CD14-positive monocyte (primary cell): ENCODE data around the gene RPS6KB2. TPM values are rescaled to one million over a fixed set of nuclear protein-coding genes. Genes with fewer than 3 reads are reported as not detected.

Experiments used
- DNase-seq, 3 donors: peaks; one replicate each; pipeline ENCODE4 v3.0.0-alpha.2; 2011 to 2022
- H2AFZ ChIP-seq: 2 replicates; pipeline ENCODE4 v1.6.0; 2012; ENCODE audit warnings: mild to moderate bottlenecking, low read depth, low read length, inconsistent platforms; ENCODE audit not compliant: insufficient read depth, poor library complexity, severe bottlenecking
- H3K27ac ChIP-seq, 2 donors: 1 replicate in 1 of 2; 2 replicates in 1 of 2; pipeline ENCODE4 v1.5.1; 2012 to 2013; ENCODE audit warnings: low read length in 2 of 2, control low read depth in 1 of 2, inconsistent platforms in 1 of 2, low read depth in 1 of 2, mild to moderate bottlenecking in 1 of 2
- H3K27me3 ChIP-seq, 2 donors: one replicate each; pipeline versions ENCODE4 v1.6.0 to v1.6.1; 2011 to 2013; ENCODE audit warnings: low read length in 2 of 2; ENCODE audit not compliant: control insufficient read depth in 2 of 2, insufficient read depth in 2 of 2
- H3K36me3 ChIP-seq, 2 donors: replicated peaks in 1 of 2; 1 replicate in 1 of 2; 2 replicates in 1 of 2; pipeline versions ENCODE4 v1.5.1 to v1.6.1; 2012 to 2013; ENCODE audit warnings: low read length in 2 of 2, control low read depth in 1 of 2, inconsistent platforms in 1 of 2, mild to moderate bottlenecking in 1 of 2; ENCODE audit not compliant: insufficient read depth in 2 of 2, control insufficient read depth in 1 of 2
- H3K4me1 ChIP-seq, 2 donors: 1 replicate in 1 of 2; 2 replicates in 1 of 2; pipeline versions ENCODE4 v1.5.1 to v1.6.1; 2012 to 2013; ENCODE audit warnings: low read length in 2 of 2, control low read depth in 1 of 2, inconsistent platforms in 1 of 2, mild to moderate bottlenecking in 1 of 2, moderate library complexity in 1 of 2; ENCODE audit not compliant: insufficient read depth in 2 of 2, control insufficient read depth in 1 of 2
- H3K4me2 ChIP-seq: replicated peaks from 2 replicates; pipeline ENCODE3; 2012; ENCODE audit warnings: low read length, moderate library complexity, mild to moderate bottlenecking; ENCODE audit not compliant: poor library complexity, severe bottlenecking; ENCODE audit errors: extremely low read depth
- H3K4me3 ChIP-seq, 3 experiments: fragments of 200-600 bp in 1 of 3; sonication (generic) in 1 of 3; replicated peaks in 1 of 3; 1 replicate in 2 of 3; 2 replicates in 1 of 3; pipeline ENCODE4 v1.5.1; 2011 to 2013; ENCODE audit warnings: low read length in 3 of 3, mild to moderate bottlenecking in 3 of 3, control low read depth in 2 of 3, low read depth in 2 of 3, inconsistent platforms in 1 of 3, moderate library complexity in 1 of 3
- H3K79me2 ChIP-seq: 2 replicates; pipeline ENCODE4 v1.6.0; 2012; ENCODE audit warnings: mild to moderate bottlenecking, control low read depth, inconsistent platforms, low read length, moderate library complexity; ENCODE audit not compliant: insufficient read depth
- H3K9ac ChIP-seq: 2 replicates; pipeline ENCODE4 v1.6.0; 2017; ENCODE audit warnings: low read length, mild to moderate bottlenecking; ENCODE audit not compliant: insufficient read depth, poor library complexity, severe bottlenecking
- H3K9me3 ChIP-seq, 2 donors: replicated peaks in 1 of 2; 1 replicate in 1 of 2; 2 replicates in 1 of 2; pipeline versions ENCODE4 v1.5.1 to v1.6.1; 2012 to 2013; ENCODE audit warnings: low read length in 2 of 2, control low read depth in 1 of 2; ENCODE audit not compliant: control insufficient read depth in 1 of 2, insufficient read depth in 1 of 2
- H4K20me1 ChIP-seq: 2 replicates; pipeline ENCODE4 v1.6.0; 2012; ENCODE audit warnings: mild to moderate bottlenecking, low read length, control low read depth, moderate library complexity; ENCODE audit not compliant: insufficient read depth
- H3K27ac Mint-ChIP-seq, 7 donors: one replicate each; pipeline ENCODE4 v1.8.0; 2020; ENCODE audit warnings: mild to moderate bottlenecking in 7 of 7, mixed read lengths in 7 of 7, moderate library complexity in 6 of 7, inconsistent platforms in 2 of 7
- H3K27me3 Mint-ChIP-seq, 3 donors: one replicate each; pipeline ENCODE4 v1.8.0; 2021 to 2022; ENCODE audit warnings: low read depth in 3 of 3, mild to moderate bottlenecking in 3 of 3, mixed read lengths in 3 of 3, moderate library complexity in 3 of 3, inconsistent platforms in 1 of 3
- H3K36me3 Mint-ChIP-seq, 2 donors: one replicate each; pipeline ENCODE4 v1.8.0; 2020; ENCODE audit warnings: mixed read lengths in 2 of 2, inconsistent platforms in 1 of 2, mild to moderate bottlenecking in 1 of 2
- H3K4me1 Mint-ChIP-seq: one replicate; pipeline ENCODE4 v1.8.0; 2020; ENCODE audit warnings: mild to moderate bottlenecking, mixed read lengths
- H3K4me3 Mint-ChIP-seq, 2 donors: one replicate each; pipeline ENCODE4 v1.8.0; 2020; ENCODE audit warnings: mild to moderate bottlenecking in 2 of 2, mixed read lengths in 2 of 2, moderate library complexity in 1 of 2
- H3K9me3 Mint-ChIP-seq, 7 donors: one replicate each; pipeline ENCODE4 v1.8.0; 2020 to 2022; ENCODE audit warnings: mixed read lengths in 7 of 7, mild to moderate bottlenecking in 6 of 7, moderate library complexity in 6 of 7, inconsistent platforms in 2 of 7
- CTCF ChIP-seq: fragments of 200-600 bp; IDR thresholded peaks from one replicate; pipeline ENCODE4 v1.8.0; 2022; ENCODE audit warnings: antibody characterized with exemption, mild to moderate bottlenecking
- WGBS: methylation state at CpG from one replicate; pipeline ENCODE4 v1.1.5; 2013; ENCODE audit warnings: missing lambda C conversion rate; ENCODE audit not compliant: insufficient coverage; 5-methylcytosine and 5-hydroxymethylcytosine counted together
- intact Hi-C, 2 donors: fragments of 100-400 bp; cut with micrococcal nuclease; formaldehyde crosslinking; loops; one replicate each; pipeline versions ENCODE4 v1.15.0 to v1.15.1; 2023
- polyA plus RNA-seq, 3 donors: library from polyadenylated mRNA; depleted of rRNA in 1 of 3; unstranded in 2 of 3; stranded (reverse) in 1 of 3; fragments of 300-500 nt in 2 of 3; fragments of >200 nt in 1 of 3; fragmentation: Illumina TruSeq in 2 of 3; gene quantifications; 1 replicate in 2 of 3; 2 replicates in 1 of 3; pipeline ENCODE4 v1.2.3, GENCODE V29; 2012 to 2021

Gene RPS6KB2
- polyA plus RNA-seq, 3 donors: 51.6 to 101 (median 53.8) TPM

- peaks cover 57% of the 10 kb centered on the region for H4K20me1 ChIP-seq
- Mint-ChIP-seq H3K9me3 (no peaks in the 10 kb centered on the region), H3K4me1 (peaks cover 80% of the 10 kb centered on the region), H3K27me3 (peaks cover 0 to 3% (median 2%) of the 10 kb centered on the region in 3 donors), H3K4me3 (no peak overlapping the region), H3K27ac (peak overlapping the region in 5 of 7 donors; percentile 36 to 93 (median 56)), H3K36me3 (peaks cover 19 to 36% of the 10 kb centered on the region in 2 donors)
- peak overlapping the region; percentile 32 for H3K9ac ChIP-seq
- peaks cover 49% of the 10 kb centered on the region for H3K79me2 ChIP-seq
- no peaks in the 10 kb centered on the region for H3K9me3 ChIP-seq
- H2AFZ ChIP-seq: no peak overlapping the region
- intact Hi-C loops: no loop called here
- TF ChIP-seq CTCF: no peak
- no peaks in the 10 kb centered on the region for H3K27me3 ChIP-seq
- peak overlapping the region; percentile 84 for H3K4me2 ChIP-seq
- peaks cover 9 to 18% of the 10 kb centered on the region in 2 donors for H3K36me3 ChIP-seq
- H3K27ac ChIP-seq: peak overlapping the region; percentile 17 to 20
- peaks cover 76 to 88% of the 10 kb centered on the region in 2 donors for H3K4me1 ChIP-seq
- no peak for DNase-seq
- 96% methylated on average over 9 of the region's 9 CpGs for WGBS
- H3K4me3 ChIP-seq: no peak overlapping the region
Measured at GRCh38 chr11:67405688-67406339, 22.5 kb upstream of the RPS6KB2 start.

- Mint-ChIP-seq H3K27me3 (peaks cover 0 to 7% (median 4%) of the 10 kb centered on the region in 3 donors), H3K36me3 (peaks cover 19 to 36% of the 10 kb centered on the region in 2 donors), H3K4me1 (peaks cover 77% of the 10 kb centered on the region), H3K9me3 (no peaks in the 10 kb centered on the region), H3K4me3 (peak overlapping the region in 1 of 2 donors; percentile 51), H3K27ac (peak overlapping the region in 5 of 7 donors; percentile 36 to 68 (median 51))
- 97% methylated on average over 17 of the region's 18 CpGs for WGBS
- peaks cover 9 to 18% of the 10 kb centered on the region in 2 donors for H3K36me3 ChIP-seq
- H3K27me3 ChIP-seq: no peaks in the 10 kb centered on the region
- H3K27ac ChIP-seq: peak overlapping the region in 1 of 2 donors; percentile 20
- H3K9me3 ChIP-seq: no peaks in the 10 kb centered on the region
- no peak for TF ChIP-seq CTCF
- intact Hi-C loops: no loop called here
- H2AFZ ChIP-seq: no peak overlapping the region
- H3K4me1 ChIP-seq: peaks cover 73 to 83% of the 10 kb centered on the region in 2 donors
- H4K20me1 ChIP-seq: peaks cover 51% of the 10 kb centered on the region
- no peak overlapping the region for H3K4me3 ChIP-seq
- H3K79me2 ChIP-seq: peaks cover 42% of the 10 kb centered on the region
- DNase-seq: no peak
- H3K4me2 ChIP-seq: no peak overlapping the region
- H3K9ac ChIP-seq: peak overlapping the region; percentile 32
Measured at GRCh38 chr11:67406420-67406968, 21.8 kb upstream of the RPS6KB2 start.
